H1 (cell line): ENCODE results near the gene ZC3H11A. TPM values are rescaled to one million over a fixed set of nuclear protein-coding genes. Genes with fewer than 3 reads are reported as not detected.
A peak's percentile ranks its signal among the peaks of the same experiment; 100 is the strongest.

Source experiments
- BACH1 ChIP-seq: IDR thresholded peaks from 2 replicates; pipeline ENCODE4 v1.6.1; 2012; ENCODE audit warnings: low read length, improper control_type of control experiment
- CHD1 ChIP-seq: IDR thresholded peaks from 2 replicates; pipeline ENCODE4 v1.6.1; 2012; ENCODE audit warnings: low read depth, low read length, improper control_type of control experiment
- CHD2 ChIP-seq: IDR thresholded peaks from 2 replicates; pipeline ENCODE4 v1.6.1; 2012; ENCODE audit warnings: low read length, improper control_type of control experiment
- EZH2 ChIP-seq: fragments of 200-600 bp; sonication (generic); IDR thresholded peaks from 2 replicates; pipeline ENCODE4 v1.7.1; 2012; ENCODE audit warnings: low read depth, mild to moderate bottlenecking, moderate library complexity, low read length, inconsistent platforms; ENCODE audit not compliant: severe bottlenecking
- GABPA ChIP-seq: IDR thresholded peaks from 2 replicates; pipeline ENCODE4 v1.6.1; 2011; ENCODE audit warnings: mild to moderate bottlenecking, low read length, moderate library complexity, borderline replicate concordance; ENCODE audit not compliant: insufficient read depth
- KDM1A ChIP-seq: fragments of 200-600, 300-600 bp; sonication (generic); IDR thresholded peaks from 2 replicates; pipeline ENCODE4 v1.7.1; 2016; ENCODE audit warnings: mild to moderate bottlenecking, low read length, borderline replicate concordance
- KDM4A ChIP-seq: IDR thresholded peaks from one replicate; pipeline ENCODE4 v1.7.1; 2012; ENCODE audit warnings: low read depth, mild to moderate bottlenecking, moderate library complexity, low read length, inconsistent platforms; ENCODE audit not compliant: severe bottlenecking
- MAFK ChIP-seq: IDR thresholded peaks from 2 replicates; pipeline ENCODE4 v1.6.1; 2012; ENCODE audit warnings: low read depth, mild to moderate bottlenecking, improper control_type of control experiment, low read length
- POLR2A ChIP-seq, 2 experiments: IDR thresholded peaks; 1 replicate in 1 of 2; 2 replicates in 1 of 2; pipeline ENCODE4 v1.6.1; 2011; ENCODE audit warnings: low read depth in 2 of 2, low read length in 2 of 2, mild to moderate bottlenecking in 2 of 2; ENCODE audit errors: control extremely low read depth in 1 of 2
- RBBP5 ChIP-seq: IDR thresholded peaks from 2 replicates; pipeline ENCODE4 v1.7.1; 2012; ENCODE audit warnings: low read depth, mild to moderate bottlenecking, inconsistent platforms, low read length, moderate library complexity, borderline replicate concordance
- SIN3A ChIP-seq, 2 experiments: IDR thresholded peaks in 1 of 2; conservative IDR thresholded peaks in 1 of 2; 2 replicates each; pipeline ENCODE4 v1.6.1; 2011 to 2012; ENCODE audit warnings: low read length in 2 of 2, improper control_type of control experiment in 1 of 2, low read depth in 1 of 2, mild to moderate bottlenecking in 1 of 2
- SIX5 ChIP-seq: IDR thresholded peaks from 2 replicates; pipeline ENCODE4 v1.6.1; 2011; ENCODE audit warnings: mild to moderate bottlenecking, low read depth, low read length
- SP4 ChIP-seq: IDR thresholded peaks from 2 replicates; pipeline ENCODE4 v1.6.1; 2012; ENCODE audit warnings: low read length, inconsistent platforms
- SRF ChIP-seq: IDR thresholded peaks from 2 replicates; pipeline ENCODE4 v1.6.1; 2011; ENCODE audit warnings: mild to moderate bottlenecking, low read depth, low read length, moderate library complexity
- TBP ChIP-seq: IDR thresholded peaks from 2 replicates; pipeline ENCODE4 v1.6.1; 2011; ENCODE audit warnings: low read depth, low read length, improper control_type of control experiment
- ZNF274 ChIP-seq: IDR thresholded peaks from 2 replicates; pipeline ENCODE4 v1.7.0; 2012; ENCODE audit warnings: low read length, borderline replicate concordance; ENCODE audit errors: extremely low read depth
- polyA plus RNA-seq, 7 experiments: library from polyadenylated mRNA; depleted of rRNA in 3 of 7; stranded (reverse) in 5 of 7; unstranded in 2 of 7; fragments of >200 nt in 5 of 7; fragments of 200-250 nt in 2 of 7; gene quantifications; 1 replicate in 5 of 7; 2 replicates in 1 of 7; 4 replicates in 1 of 7; pipeline versions ENCODE4 v1.2.1 to v1.2.3, GENCODE V29; 2011 to 2013; ENCODE audit warnings: missing spikeins in 2 of 7, mixed read lengths in 2 of 7
- total RNA-seq: library from RNA; stranded (reverse); fragmentation: NEBNext Ultra II Directional; extraction: Animal tissue kit (Norgen Biotek cat#: 25700); gene quantifications from 2 replicates; pipeline ENCODE4 v1.2.1, GENCODE V29; 2021
- TF ChIP-seq, protein P1 (sequence below): IDR thresholded peaks from 2 replicates; pipeline ENCODE4 v1.6.1; 2012; ENCODE audit warnings: inconsistent platforms
- TF ChIP-seq, protein P2 (sequence below): IDR thresholded peaks from 2 replicates; pipeline ENCODE4 v1.6.1; 2011; ENCODE audit warnings: low read depth, mild to moderate bottlenecking, low read length; ENCODE audit not compliant: insufficient read depth
- TF ChIP-seq, protein P3 (sequence below): IDR thresholded peaks from 2 replicates; pipeline ENCODE4 v1.6.1; 2012; ENCODE audit warnings: low read length, inconsistent platforms

Gene ZC3H11A
- total and polyA plus RNA-seq, 2 of the 8 experiments (the other 6 are each of a cell fraction or from before 2014, with no cell fraction given): 37.2 to 105 TPM

DNA sequence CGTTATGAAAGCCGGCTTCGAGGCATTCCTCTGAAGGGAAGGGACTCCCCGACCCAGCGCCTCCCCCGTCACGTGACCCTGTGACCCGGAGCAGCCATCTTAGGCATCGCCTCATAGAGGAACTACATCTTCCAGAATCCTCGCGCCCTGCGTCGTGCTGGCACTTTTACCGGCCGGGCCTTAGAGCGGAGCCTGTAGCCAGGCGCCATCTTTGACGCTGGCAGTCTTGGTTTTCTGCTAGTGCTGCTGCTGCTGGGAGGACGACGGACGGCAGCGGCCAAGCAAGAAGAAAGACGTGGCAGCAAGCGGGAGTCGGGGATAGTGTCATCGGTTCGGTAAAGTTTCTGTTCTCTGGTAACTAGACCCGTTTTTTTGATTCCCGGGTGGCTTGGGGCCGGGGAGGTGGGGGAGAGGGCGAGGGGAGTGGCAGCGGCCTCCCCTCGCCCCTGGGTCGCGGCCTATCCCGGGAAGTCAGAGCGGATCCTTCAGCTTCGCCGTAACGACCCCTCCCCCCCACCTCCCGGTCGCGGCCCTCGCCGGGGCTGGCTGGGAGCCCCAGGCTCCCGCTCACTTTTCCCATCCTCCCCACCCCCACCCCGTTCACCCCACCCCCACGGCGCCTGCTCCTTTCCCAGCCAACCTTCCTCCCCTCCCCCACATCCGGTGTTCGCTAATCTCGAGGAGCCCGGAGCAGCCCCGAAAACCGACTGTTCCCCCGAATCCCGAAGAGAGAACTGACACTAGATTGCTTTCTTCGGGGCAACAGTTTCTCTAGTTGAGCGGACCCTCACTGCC, at the start of gene ZC3H11A, which contains the start of gene ZBED6 (continued):
- TF ChIP-seq TBP (peak; percentile 76), CHD1 (no peak), ZNF274 (no peak), GABPA (no peak), KDM1A (no peak), BACH1 (no peak), SIN3A (conservative IDR thresholded peaks at IDR 0.05 in 1 of 2, IDR thresholded peaks at IDR 0.05 in 1 of 2; ENCODE audit: low read depth in 1 of 2, low read length in 2 of 2) (peak in 1 of 2 experiments; percentile 72; a peak in 2 of 4 replicates), CHD2 (peak; percentile 10; the same call in 1 of the 2 replicates), RBBP5 (no peak; the same call in 1 of the 2 replicates), SIX5 (peak; percentile 73), SP4 (no peak), KDM4A (peak; percentile 6), EZH2 (no peak), POLR2A (IDR thresholded peaks at IDR 0.05; ENCODE audit: control extremely low read depth in 1 of 2, low read depth in 2 of 2, low read length in 2 of 2) (peak; percentile 69 to 90), SRF (no peak), MAFK (no peak)
- TF ChIP-seq, protein P1, sequence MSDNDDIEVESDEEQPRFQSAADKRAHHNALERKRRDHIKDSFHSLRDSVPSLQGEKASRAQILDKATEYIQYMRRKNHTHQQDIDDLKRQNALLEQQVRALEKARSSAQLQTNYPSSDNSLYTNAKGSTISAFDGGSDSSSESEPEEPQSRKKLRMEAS: peak; percentile 78
- TF ChIP-seq, protein P2, sequence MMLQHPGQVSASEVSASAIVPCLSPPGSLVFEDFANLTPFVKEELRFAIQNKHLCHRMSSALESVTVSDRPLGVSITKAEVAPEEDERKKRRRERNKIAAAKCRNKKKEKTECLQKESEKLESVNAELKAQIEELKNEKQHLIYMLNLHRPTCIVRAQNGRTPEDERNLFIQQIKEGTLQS: peak; percentile 85
- TF ChIP-seq, protein P3, sequence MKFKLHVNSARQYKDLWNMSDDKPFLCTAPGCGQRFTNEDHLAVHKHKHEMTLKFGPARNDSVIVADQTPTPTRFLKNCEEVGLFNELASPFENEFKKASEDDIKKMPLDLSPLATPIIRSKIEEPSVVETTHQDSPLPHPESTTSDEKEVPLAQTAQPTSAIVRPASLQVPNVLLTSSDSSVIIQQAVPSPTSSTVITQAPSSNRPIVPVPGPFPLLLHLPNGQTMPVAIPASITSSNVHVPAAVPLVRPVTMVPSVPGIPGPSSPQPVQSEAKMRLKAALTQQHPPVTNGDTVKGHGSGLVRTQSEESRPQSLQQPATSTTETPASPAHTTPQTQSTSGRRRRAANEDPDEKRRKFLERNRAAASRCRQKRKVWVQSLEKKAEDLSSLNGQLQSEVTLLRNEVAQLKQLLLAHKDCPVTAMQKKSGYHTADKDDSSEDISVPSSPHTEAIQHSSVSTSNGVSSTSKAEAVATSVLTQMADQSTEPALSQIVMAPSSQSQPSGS: no peak
